ENCODE results near the gene ATP5F1E. TPM values are rescaled to one million over a fixed set of nuclear protein-coding genes. Genes with fewer than 3 reads are reported as not detected.

The ATP5F1E gene
- 173 TPM for polyA plus RNA-seq (2013, experiment 1 of 2; ENCODE audit: insufficient read length)
- polyA plus RNA-seq (2013, experiment 2 of 2; ENCODE audit: insufficient read length): 153 TPM

- DNase-seq: peak; percentile 95
These were observed at the start of gene ATP5F1E for GRCh38 chr20:59032023-59032712. ATP5F1E (minus strand) TSS chr20:59032335; CDS start chr20:59032251, 84 bp downstream.

- no peak for DNase-seq
These were observed 48.9 kb upstream of the ATP5F1E start for GRCh38 chr20:59081036-59081435.

- DNase-seq: no peak
These were observed 46.1 kb upstream of the ATP5F1E start for GRCh38 chr20:59078231-59078630.

GRCh38 chr20:59077705-59078104, 45.6 kb upstream of the ATP5F1E start:
- DNase-seq: no peak

GRCh38 chr20:59075934-59076508, 43.9 kb upstream of the ATP5F1E start:
- no peak for DNase-seq

- peak; percentile 6 for DNase-seq
These were observed 42.3 kb upstream of the ATP5F1E start for GRCh38 chr20:59074456-59074855.

- no peak for DNase-seq
These were observed 41.4 kb upstream of the ATP5F1E start for GRCh38 chr20:59073582-59073981.

- no peak for DNase-seq
These were observed 39.1 kb upstream of the ATP5F1E start for GRCh38 chr20:59071216-59071615.

GRCh38 chr20:59069026-59069425, 36.9 kb upstream of the ATP5F1E start:
- DNase-seq: no peak

GRCh38 chr20:59068534-59068933, 36.4 kb upstream of the ATP5F1E start:
- DNase-seq: no peak

- no peak for DNase-seq
These were observed 32.1 kb upstream of the ATP5F1E start for GRCh38 chr20:59064214-59064722.

- peak; percentile 11 for DNase-seq
These were observed 31.5 kb upstream of the ATP5F1E start for GRCh38 chr20:59063358-59064213.

- DNase-seq: no peak
These were observed 29.9 kb upstream of the ATP5F1E start for GRCh38 chr20:59062081-59062480.

- DNase-seq: no peak
These were observed 23.2 kb upstream of the ATP5F1E start for GRCh38 chr20:59055302-59055701.

- no peak for DNase-seq
These were observed 19.6 kb upstream of the ATP5F1E start for GRCh38 chr20:59051666-59052185.

GRCh38 chr20:59050437-59050836, 18.3 kb upstream of the ATP5F1E start:
- DNase-seq: no peak

GRCh38 chr20:59048681-59049030, 16.5 kb upstream of the ATP5F1E start:
- no peak for DNase-seq

- DNase-seq: peak; percentile 64
These were observed 16.0 kb upstream of the ATP5F1E start for GRCh38 chr20:59047938-59048680.

GRCh38 chr20:59046862-59047261, 14.7 kb upstream of the ATP5F1E start:
- DNase-seq: no peak

- no peak for DNase-seq
These were observed 12.7 kb upstream of the ATP5F1E start for GRCh38 chr20:59044796-59045195.

GRCh38 chr20:59044295-59044694, 12.2 kb upstream of the ATP5F1E start:
- no peak for DNase-seq

GRCh38 chr20:59043698-59044097, 11.6 kb upstream of the ATP5F1E start:
- no peak for DNase-seq
